ENCODE results near the gene DHCR7. TPM values are rescaled to one million over a fixed set of nuclear protein-coding genes. Genes with fewer than 3 reads are reported as not detected.

The DHCR7 gene
- polyA plus RNA-seq, 2 of the 4 experiments (the other 2 are of a cell fraction) = 44.2 to 82.2 TPM

DNA sequence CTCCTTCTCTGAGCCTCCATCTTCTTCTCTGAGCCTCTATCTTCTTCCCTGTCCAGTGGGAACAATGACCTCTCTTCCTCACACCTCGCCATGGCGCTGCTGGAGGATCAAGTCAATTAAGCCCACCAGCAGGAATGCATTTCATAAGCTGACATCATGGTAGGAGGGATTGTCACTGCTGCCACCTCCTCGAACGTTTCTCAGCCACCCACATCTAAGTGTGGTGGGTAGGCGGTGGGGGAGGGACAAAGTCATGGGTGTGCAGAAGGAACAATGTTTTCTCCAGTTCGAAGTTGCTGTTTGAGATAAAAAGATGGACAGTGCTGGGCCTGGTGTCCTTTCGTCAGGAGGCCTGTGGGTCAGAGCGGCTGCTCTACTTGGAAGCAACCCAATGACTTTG, 44.0 kb downstream of the DHCR7 start:
- CTCF ChIA-PET = no interaction called here
- 33% methylated on average over 8 of the region's 8 CpGs for WGBS (ENCODE audit: missing lambda C conversion rate)

GRCh38 chr11:71402878-71403277, 45.3 kb downstream of the DHCR7 start:
- H3K4me1 ChIP-seq = no peaks in the 10 kb centered on the region
- no peak for TF ChIP-seq BHLHE40 (IDR thresholded peaks at IDR 0.05; ENCODE audit: low read depth, low read length)
- no peak for TF ChIP-seq SMC3 (IDR thresholded peaks at IDR 0.05)
- no peak for TF ChIP-seq FOSB (CRISPR knock-in tag; IDR thresholded peaks at IDR 0.05)
- TF ChIP-seq FOSL2 (IDR thresholded peaks at IDR 0.05) = no peak
- TF ChIP-seq FOSL2 (CRISPR knock-in tag; IDR thresholded peaks at IDR 0.05) = no peak
- TF ChIP-seq ZNF302 (CRISPR knock-in tag; IDR thresholded peaks at IDR 0.05) = no peak
- TF ChIP-seq, protein P1, sequence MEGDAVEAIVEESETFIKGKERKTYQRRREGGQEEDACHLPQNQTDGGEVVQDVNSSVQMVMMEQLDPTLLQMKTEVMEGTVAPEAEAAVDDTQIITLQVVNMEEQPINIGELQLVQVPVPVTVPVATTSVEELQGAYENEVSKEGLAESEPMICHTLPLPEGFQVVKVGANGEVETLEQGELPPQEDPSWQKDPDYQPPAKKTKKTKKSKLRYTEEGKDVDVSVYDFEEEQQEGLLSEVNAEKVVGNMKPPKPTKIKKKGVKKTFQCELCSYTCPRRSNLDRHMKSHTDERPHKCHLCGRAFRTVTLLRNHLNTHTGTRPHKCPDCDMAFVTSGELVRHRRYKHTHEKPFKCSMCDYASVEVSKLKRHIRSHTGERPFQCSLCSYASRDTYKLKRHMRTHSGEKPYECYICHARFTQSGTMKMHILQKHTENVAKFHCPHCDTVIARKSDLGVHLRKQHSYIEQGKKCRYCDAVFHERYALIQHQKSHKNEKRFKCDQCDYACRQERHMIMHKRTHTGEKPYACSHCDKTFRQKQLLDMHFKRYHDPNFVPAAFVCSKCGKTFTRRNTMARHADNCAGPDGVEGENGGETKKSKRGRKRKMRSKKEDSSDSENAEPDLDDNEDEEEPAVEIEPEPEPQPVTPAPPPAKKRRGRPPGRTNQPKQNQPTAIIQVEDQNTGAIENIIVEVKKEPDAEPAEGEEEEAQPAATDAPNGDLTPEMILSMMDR (IDR thresholded peaks at IDR 0.05) = no peak
- TF ChIP-seq POLR2AphosphoS2 (conservative IDR thresholded peaks at IDR 0.05; ENCODE audit: low read length) = no peak
- TF ChIP-seq, protein P2, sequence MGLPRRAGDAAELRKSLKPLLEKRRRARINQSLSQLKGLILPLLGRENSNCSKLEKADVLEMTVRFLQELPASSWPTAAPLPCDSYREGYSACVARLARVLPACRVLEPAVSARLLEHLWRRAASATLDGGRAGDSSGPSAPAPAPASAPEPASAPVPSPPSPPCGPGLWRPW (IDR thresholded peaks at IDR 0.05) = no peak
- H3K27ac ChIP-seq = no peak overlapping the region
- peaks cover 5% of the 10 kb centered on the region for H3K9me3 ChIP-seq
- ATAC-seq = no peak
- CTCF ChIA-PET = no interaction called here
- 22% methylated on average over 15 of the region's 15 CpGs for whole genome bisulfite sequencing (ENCODE audit: missing lambda C conversion rate)
- POLR2A ChIA-PET = no interaction called here
- no peak overlapping the region for H3K4me2 ChIP-seq
- no peak for DNase-seq (ENCODE audit: low read depth in 1 of 2, low spot score in 1 of 2)
- no peak for FAIRE-seq
- no peak overlapping the region for H3K4me3 ChIP-seq

More for the DNA sequence above, 44.0 kb downstream of the DHCR7 start:
- Histone ChIP-seq H3K27ac (no peak overlapping the region), H3K4me1 (no peaks in the 10 kb centered on the region), H3K4me3 (no peak overlapping the region), H3K4me2 (no peak overlapping the region), H3K9me3 (peaks cover 5% of the 10 kb centered on the region)
- no peak for DNase-seq (ENCODE audit: low read depth in 1 of 2, low spot score in 1 of 2)
- no peak for FAIRE-seq
- no peak for ATAC-seq
- POLR2A ChIA-PET = no interaction called here
- TF ChIP-seq BHLHE40 (IDR thresholded peaks at IDR 0.05; ENCODE audit: low read depth, low read length) (no peak), MYC (IDR thresholded peaks at IDR 0.05; ENCODE audit: borderline replicate concordance, low read length) (no peak), RFX5 (IDR thresholded peaks at IDR 0.05) (no peak), RNF2 (IDR thresholded peaks at IDR 0.05; ENCODE audit: borderline replicate concordance, low read depth) (no peak)

DNA sequence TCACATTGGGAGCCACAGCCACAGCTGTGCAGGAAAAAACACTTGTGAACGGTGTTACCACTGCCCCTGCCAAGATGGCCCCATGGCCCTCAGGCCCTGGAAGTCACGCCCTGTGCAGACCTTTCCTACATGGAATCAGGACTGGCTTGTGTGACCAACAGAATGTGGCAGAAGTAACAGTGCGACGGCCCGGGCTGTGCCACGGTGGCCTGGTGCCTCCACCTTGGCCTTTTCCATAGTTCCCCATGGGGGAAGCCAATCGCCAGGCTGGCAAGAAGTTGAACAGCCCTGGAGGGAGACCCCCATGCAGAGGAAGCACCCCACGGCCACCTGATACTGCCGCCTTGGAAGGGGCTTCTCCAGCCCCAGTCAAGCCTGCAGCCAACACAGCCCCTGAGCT, 48.0 kb downstream of the DHCR7 start:
- Histone ChIP-seq H3K4me2 (no peak overlapping the region), H3K4me3 (no peak overlapping the region), H3K9me3 (peaks cover 5% of the 10 kb centered on the region), H3K4me1 (no peaks in the 10 kb centered on the region), H3K27ac (no peak overlapping the region)
- 81% methylated on average over 5 of the region's 9 CpGs for WGBS (ENCODE audit: missing lambda C conversion rate)
- TF ChIP-seq FOSB (CRISPR knock-in tag; IDR thresholded peaks at IDR 0.05) = no peak
- TF ChIP-seq NR3C1 (IDR thresholded peaks at IDR 0.05) = no peak
- TF ChIP-seq RAD21 (conservative IDR thresholded peaks at IDR 0.05 in 1 of 2, IDR thresholded peaks at IDR 0.05 in 1 of 2) = no peak
- no peak for TF ChIP-seq CHD2 (IDR thresholded peaks at IDR 0.05; ENCODE audit: low read length, partially characterized antibody)
- no peak for TF ChIP-seq GATA3 (IDR thresholded peaks at IDR 0.05; ENCODE audit: borderline replicate concordance)
- TF ChIP-seq ESRRA (IDR thresholded peaks at IDR 0.05; ENCODE audit: borderline replicate concordance, low read length) = no peak
- no peak for TF ChIP-seq HDAC2 (IDR thresholded peaks at IDR 0.05)
- TF ChIP-seq ZFP36 (IDR thresholded peaks at IDR 0.05; ENCODE audit: borderline replicate concordance, partially characterized antibody) = no peak
- TF ChIP-seq, protein P3, sequence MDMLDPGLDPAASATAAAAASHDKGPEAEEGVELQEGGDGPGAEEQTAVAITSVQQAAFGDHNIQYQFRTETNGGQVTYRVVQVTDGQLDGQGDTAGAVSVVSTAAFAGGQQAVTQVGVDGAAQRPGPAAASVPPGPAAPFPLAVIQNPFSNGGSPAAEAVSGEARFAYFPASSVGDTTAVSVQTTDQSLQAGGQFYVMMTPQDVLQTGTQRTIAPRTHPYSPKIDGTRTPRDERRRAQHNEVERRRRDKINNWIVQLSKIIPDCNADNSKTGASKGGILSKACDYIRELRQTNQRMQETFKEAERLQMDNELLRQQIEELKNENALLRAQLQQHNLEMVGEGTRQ (IDR thresholded peaks at IDR 0.05) = no peak
- no peak for TF ChIP-seq EP300 (IDR thresholded peaks at IDR 0.05)
- no peak for TF ChIP-seq RNF2 (IDR thresholded peaks at IDR 0.05; ENCODE audit: borderline replicate concordance, low read depth)
- TF ChIP-seq HOXB13 (CRISPR knock-in tag; IDR thresholded peaks at IDR 0.05; ENCODE audit: low read depth) = no peak
- TF ChIP-seq MAX (IDR thresholded peaks at IDR 0.05) = no peak
- TF ChIP-seq KDM5A (IDR thresholded peaks at IDR 0.05) = no peak
- TF ChIP-seq, protein P4, sequence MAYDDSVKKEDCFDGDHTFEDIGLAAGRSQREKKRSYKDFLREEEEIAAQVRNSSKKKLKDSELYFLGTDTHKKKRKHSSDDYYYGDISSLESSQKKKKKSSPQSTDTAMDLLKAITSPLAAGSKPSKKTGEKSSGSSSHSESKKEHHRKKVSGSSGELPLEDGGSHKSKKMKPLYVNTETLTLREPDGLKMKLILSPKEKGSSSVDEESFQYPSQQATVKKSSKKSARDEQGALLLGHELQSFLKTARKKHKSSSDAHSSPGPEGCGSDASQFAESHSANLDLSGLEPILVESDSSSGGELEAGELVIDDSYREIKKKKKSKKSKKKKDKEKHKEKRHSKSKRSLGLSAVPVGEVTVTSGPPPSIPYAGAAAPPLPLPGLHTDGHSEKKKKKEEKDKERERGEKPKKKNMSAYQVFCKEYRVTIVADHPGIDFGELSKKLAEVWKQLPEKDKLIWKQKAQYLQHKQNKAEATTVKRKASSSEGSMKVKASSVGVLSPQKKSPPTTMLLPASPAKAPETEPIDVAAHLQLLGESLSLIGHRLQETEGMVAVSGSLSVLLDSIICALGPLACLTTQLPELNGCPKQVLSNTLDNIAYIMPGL (CRISPR knock-in tag; IDR thresholded peaks at IDR 0.05; ENCODE audit: borderline replicate concordance) = no peak
- CTCF ChIA-PET = interaction anchor here (1.4 kb wide), 1 partner anchor 21 kb away, joined by 3 read pairs; no protein-coding TSS in a partner anchor
- POLR2A ChIA-PET = no interaction called here
- ATAC-seq (no peak), DNase-seq (ENCODE audit: low read depth in 1 of 2, low spot score in 1 of 2) (no peak), FAIRE-seq (no peak)
